HG03196 (cell line): ENCODE measurements around the gene EIF3D.
"Not testable (repeated sequence)": the region's sequence is repeated elsewhere in the genome, so short reads cannot be mapped to it uniquely, and the experiment has no call there.

Experiments used
- ATAC-seq: cut with Tn5 transposase; IDR thresholded peaks from one replicate; pipeline ENCODE4 v1.9.1; 2021; ENCODE audit not compliant: unreplicated experiment

Gene EIF3D

DNA sequence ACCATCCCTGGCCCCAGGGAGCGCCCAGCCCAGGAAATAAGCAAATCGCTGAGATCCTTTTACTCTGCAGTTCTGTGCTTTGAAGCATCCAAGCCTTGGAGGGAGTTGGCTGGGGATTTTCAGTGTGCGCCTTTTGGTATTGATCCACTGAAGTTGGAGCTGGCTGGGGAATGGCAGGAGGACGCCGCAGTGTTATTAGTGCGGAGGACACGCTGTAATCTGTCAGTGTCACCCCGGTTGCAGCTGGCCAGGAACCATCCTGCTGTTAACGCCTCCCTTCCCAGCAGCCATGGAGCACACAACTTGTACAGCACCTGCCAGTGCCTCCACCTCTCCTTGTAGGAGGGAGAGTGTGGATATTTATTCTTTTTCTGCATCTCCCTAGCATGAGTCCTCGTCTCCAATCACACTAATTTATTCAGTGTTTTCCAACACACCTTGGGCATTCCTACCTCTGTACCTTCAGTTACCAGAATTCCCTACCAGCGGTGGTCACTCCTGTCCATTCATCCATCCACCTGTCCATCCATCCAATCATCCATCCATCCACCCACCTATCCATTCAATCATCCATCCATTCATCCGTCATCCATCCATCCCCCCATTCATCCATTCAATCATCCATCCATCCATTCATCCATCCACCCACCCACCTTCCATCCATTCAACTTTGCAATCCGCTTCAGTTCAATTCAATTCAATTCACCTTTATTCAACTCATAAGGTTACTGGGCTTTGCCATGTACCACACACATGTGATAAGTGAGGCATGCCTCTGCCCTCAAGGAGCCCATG lies 21.9 kb upstream of the EIF3D start:
- no peak for ATAC-seq

DNA sequence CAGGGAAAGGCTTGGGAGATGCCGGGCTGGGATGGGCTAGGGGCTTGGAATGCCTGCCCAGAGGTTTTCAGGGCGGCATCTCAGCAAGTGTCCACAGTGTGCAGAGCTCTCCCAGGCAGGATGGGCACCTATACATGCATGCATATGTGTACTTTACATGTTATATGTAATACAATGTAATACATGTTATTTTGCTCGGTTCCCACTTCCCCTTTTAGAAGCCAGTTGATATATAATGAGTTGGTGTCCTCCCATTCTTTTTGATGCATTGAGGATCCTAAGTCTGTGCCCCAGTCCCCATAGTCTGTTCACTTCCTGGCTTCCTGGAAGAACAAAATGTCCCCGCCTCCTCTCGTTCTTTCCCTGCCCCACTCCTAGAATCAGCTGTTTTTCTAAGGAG lies 20.1 kb upstream of the EIF3D start:
- no peak for ATAC-seq

DNA sequence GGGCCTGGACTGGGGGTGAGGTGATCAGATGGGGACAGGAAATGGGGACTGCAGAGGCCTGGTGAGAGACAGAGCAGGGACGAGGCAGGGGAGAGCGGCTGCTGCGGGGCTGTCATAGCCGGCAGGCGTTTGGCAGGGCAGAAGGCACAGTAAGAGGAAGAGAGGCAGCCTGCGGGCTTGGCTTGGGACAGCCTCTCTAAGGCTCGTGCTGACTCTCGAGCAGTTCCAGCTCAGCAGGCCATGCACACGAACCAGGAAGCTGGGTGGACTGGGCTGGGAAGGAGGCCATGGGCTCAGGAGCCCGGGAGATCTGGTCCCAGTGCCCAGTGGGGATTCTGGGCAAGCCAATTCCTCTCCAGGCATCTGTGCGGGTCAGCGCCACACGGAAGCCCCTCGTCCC lies 19.6 kb upstream of the EIF3D start:
- no peak for ATAC-seq

GRCh38 chr22:36546932-36547331 lies 18.0 kb upstream of the EIF3D start:
- no peak for ATAC-seq

DNA sequence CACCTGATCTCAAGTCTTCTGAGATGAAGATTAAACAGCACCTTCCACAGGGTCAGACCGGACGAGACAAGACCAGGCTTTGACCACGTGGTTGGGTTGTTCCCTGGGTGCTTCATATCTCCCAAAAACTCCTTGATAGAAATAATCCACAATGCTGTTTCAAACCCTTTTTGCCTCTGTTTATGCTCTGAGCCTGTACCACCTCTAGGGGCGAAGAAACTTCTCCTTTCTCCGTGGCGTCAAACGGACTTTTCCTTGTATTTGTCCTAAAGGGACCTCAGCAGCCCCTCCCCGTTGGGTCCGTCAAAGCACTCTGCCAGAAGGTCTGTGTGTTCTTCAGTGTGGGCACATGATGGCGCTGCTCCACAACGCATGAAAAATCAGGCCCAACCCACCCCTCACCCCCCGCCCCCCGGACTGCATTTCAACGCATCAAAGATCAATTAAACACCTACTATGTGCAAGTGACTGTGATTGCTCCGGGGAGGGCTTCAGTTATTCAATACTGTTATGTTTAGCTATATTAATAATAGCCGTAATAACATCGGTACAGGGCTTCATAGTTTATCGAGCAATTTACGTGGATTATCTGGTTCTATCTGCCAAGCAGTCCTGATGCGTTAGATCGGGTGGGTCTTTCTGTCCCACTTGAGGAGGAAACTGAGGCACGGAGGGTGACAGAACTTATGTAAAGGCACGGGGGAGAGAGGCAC lies 17.3 kb upstream of the EIF3D start:
- ATAC-seq: no peak

DNA sequence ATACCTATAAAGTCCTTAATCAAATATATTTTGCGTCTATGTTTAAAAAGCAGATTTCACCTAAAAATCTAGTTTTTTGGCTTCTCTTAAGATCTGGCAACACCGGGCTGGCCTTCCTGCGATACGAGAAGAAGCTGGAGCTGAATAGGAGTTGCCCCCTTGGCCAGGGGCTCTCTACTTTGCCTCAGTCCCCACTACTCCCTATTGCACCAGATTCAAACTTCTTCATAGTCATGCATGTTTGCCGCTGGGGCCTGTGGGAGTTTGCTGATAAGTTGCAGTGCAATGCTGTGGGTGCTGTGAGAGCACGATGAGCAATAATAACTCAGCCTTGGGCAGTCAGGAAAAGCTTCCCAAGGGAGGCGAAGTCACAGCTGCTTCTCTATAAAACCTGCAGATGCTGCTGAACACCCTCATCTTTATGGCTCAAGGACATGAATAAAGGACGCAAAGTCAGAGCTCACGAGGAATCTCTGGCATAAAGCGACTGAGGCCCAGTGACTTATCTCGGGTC lies 15.2 kb upstream of the EIF3D start:
- ATAC-seq: no peak

- no peak for ATAC-seq
These were observed 13.0 kb upstream of the EIF3D start for GRCh38 chr22:36541831-36542411.

- ATAC-seq: no peak
These were observed 12.1 kb upstream of the EIF3D start for GRCh38 chr22:36540867-36541642.

GRCh38 chr22:36538529-36538928 lies 9.6 kb upstream of the EIF3D start:
- no peak for ATAC-seq

- no peak for ATAC-seq
These were observed 7.8 kb upstream of the EIF3D start for GRCh38 chr22:36536717-36537116.

DNA sequence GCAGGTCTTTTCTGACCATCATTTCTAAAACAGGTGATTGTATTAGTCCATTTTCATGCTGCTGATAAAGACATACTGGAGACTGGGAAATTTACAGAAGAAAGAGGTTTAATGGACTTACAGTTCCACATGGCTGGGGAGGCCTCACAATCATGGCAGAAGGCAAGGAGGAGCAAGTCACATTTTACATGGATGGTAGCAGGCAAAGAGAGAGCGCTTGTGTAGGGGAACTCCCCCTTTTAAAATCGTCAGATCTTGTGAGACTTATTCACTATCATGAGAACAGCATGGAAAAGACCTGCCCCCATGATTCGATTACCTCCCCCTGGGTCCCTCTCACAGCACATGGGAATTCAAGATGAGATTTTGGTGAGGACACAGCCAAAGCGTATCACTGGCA lies 4.4 kb upstream of the EIF3D start:
- ATAC-seq: not testable (repeated sequence)

- ATAC-seq: no peak
These were observed 3.5 kb upstream of the EIF3D start for GRCh38 chr22:36532466-36532865.

GRCh38 chr22:36528341-36528740 lies 625 bp downstream of the EIF3D start:
- no peak for ATAC-seq

DNA sequence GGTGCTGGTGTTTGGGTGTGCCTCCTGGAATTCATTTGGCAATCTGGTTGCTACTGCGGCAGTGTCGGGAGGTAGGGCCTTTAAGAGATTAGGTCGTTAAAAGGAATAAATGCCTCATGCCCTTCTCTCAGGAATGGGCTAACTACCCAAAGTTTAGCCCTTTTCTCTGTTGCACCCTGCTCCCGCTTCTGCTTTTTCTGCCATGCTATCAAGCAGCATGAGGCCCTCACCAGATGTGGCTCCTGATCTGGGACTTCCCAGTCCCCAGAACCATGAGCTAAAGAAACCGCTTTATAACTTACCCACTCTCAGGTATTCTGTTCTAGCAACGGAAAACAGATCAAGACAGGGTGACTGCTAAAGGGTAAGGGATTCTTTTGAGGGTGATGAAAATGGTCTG lies 6.3 kb downstream of the EIF3D start:
- ATAC-seq: no peak

DNA sequence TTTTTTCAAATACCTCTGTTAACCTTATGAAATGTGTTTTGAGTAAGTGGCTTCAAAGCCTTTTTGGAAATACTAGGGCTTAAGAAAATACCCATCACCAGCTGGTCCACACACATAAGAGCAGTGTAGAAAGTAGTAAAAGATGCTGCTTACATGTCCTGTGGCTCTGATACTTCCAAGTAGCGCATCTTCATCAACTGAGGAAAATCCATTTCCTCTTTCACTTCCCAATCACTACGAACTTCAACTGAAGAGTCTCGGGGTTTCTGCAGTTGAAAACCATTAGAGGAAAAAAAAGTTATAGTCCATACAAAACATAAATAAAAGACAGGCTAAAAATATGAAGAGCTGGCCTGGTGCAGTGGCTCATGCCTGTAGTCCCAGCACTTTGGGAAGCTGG lies 8.5 kb downstream of the EIF3D start:
- no peak for ATAC-seq

DNA sequence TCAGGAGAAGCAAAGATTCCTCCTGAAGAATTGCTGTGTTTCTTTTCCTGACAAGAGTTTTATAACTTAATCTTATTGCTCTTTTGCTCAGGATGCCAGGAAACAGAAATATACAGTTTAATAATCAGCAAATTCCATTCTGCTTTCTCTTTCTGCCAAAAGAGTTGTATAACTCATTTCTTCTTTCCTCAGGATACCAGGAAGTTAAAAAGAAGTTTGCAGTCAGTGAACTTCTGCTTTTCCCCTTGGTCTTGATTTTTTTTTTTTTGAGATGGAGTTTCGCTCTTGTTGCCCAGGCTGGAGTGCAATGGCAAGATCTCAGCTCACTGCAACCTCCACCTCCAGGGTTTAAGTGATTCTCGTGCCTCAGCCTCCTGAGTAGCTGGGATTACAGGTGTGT lies 9.1 kb downstream of the EIF3D start:
- ATAC-seq: not testable (repeated sequence)

DNA sequence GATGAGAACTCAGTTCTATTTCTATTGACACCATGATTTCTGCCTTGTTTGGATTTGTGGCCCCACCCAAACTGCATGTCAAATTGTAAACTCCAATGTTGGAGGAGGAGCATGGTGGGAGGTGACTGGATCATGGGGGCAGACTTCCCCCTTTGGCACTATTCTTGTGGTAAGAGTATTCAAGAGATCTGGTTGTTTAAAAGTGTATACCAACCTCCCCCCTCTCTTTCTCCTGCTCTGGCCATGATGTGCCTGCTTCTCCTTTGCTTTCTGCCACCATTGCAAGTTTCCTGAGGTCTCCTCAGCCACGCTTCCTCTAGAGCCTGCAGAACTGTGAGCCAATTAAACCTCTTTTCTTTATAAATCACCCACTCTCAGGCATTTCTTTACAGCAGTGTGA lies 14.2 kb downstream of the EIF3D start:
- ATAC-seq: no peak

DNA sequence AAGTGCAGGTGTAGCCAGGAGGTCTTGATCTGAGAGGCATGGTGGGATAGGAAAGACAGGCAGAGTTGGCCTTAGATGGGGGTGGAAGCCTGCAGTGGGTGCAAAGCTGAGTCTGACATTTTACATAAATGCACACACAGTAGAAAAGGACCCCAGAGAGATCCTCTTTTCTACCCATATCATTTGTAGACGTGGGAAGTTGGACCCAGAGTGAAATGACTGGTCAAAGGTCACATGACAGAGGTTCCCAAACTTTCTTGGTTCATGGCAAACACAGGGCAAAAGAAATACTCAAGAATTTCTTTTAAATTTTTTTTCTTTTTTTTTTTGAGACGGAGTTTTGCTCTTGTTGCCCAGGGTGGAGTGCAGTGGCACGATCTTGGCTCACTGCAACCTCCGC lies 16.0 kb downstream of the EIF3D start:
- ATAC-seq: no peak

DNA sequence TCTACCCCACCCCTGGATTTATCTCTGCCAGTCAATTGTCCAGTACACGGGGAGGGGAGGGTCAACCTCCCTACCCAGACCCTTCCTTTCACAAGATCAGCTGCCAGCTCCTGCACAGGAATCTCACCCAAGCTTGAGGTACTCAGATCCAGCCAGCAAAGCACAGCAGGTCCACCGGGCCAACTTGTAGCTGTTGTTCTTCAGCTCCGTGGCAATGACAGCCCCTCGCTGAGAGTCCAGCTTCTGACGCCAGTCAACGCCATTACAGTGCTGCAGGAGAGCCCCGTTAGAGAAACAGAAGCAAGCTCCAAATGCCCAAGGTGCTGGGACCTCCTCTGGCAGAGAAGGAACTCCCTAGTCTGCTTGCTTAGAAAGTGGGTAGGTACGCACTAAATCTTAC lies 16.6 kb downstream of the EIF3D start:
- ATAC-seq: no peak

- ATAC-seq: no peak
These were observed 17.7 kb downstream of the EIF3D start for GRCh38 chr22:36510966-36511881.
